Liver (tissue), 3 donors: ENCODE results near the gene IGF1.

Experiments used
- JUND ChIP-seq, 2 donors: IDR thresholded peaks; 2 replicates each; pipeline ENCODE4 v1.6.1; 2016; ENCODE audit warnings: antibody characterized with exemption in 2 of 2
- RXRA ChIP-seq, 2 donors: IDR thresholded peaks; 2 replicates each; pipeline ENCODE4 v1.6.1; 2017 to 2018; ENCODE audit warnings: antibody characterized with exemption in 2 of 2, mild to moderate bottlenecking in 1 of 2
- TF ChIP-seq, protein P1 (sequence below): fragments of 150-350 bp; IDR thresholded peaks from 2 replicates; pipeline ENCODE4 v1.5.1; 2017; ENCODE audit warnings: improper control_type of control experiment, low read depth, low read length; ENCODE audit not compliant: missing input control
- TF ChIP-seq, protein P2 (sequence below): IDR thresholded peaks from 2 replicates; pipeline ENCODE4 v1.6.1; 2016; ENCODE audit warnings: antibody characterized with exemption
- TF ChIP-seq, protein P3 (sequence below): IDR thresholded peaks from 2 replicates; pipeline ENCODE4 v1.6.1; 2016; ENCODE audit warnings: antibody characterized with exemption, mild to moderate bottlenecking
- donor health status: healthy.
- donor health status: healthy.

DNA sequence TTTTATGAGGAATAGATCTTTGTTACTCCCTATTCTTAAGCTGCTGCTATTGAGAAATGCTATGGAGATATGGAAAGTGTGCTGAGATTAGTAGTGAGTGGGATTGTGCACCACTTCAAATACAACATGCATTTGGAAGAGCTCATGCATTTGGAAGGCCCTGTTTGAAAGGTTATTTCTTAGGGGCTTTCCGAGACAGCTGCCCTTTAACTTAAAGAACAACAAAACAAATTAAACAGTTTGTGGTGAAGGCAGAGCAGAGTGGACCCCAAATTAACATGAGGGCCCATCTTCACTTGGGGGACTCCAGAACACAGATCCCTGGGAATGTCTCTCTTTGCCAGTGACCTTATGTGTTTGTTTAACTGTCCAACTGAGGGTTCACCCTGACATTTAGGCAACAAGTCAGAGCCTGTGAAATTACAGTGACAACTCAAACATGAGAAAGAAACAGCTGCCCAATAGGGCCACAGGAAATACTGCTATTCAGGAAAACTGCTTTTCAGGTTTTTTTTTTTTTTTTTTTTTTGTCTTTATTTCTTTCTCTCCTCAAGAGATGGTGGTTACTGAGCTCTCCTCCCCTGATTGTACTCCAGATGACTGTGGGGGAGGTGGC, 41.4 kb upstream of the IGF1 start:
- TF ChIP-seq JUND (IDR thresholded peaks at IDR 0.05): no peak
- TF ChIP-seq, protein P1, sequence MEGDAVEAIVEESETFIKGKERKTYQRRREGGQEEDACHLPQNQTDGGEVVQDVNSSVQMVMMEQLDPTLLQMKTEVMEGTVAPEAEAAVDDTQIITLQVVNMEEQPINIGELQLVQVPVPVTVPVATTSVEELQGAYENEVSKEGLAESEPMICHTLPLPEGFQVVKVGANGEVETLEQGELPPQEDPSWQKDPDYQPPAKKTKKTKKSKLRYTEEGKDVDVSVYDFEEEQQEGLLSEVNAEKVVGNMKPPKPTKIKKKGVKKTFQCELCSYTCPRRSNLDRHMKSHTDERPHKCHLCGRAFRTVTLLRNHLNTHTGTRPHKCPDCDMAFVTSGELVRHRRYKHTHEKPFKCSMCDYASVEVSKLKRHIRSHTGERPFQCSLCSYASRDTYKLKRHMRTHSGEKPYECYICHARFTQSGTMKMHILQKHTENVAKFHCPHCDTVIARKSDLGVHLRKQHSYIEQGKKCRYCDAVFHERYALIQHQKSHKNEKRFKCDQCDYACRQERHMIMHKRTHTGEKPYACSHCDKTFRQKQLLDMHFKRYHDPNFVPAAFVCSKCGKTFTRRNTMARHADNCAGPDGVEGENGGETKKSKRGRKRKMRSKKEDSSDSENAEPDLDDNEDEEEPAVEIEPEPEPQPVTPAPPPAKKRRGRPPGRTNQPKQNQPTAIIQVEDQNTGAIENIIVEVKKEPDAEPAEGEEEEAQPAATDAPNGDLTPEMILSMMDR: no peak
- TF ChIP-seq, protein P2, sequence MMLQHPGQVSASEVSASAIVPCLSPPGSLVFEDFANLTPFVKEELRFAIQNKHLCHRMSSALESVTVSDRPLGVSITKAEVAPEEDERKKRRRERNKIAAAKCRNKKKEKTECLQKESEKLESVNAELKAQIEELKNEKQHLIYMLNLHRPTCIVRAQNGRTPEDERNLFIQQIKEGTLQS: no peak
- TF ChIP-seq RXRA (IDR thresholded peaks at IDR 0.05): no peak
- TF ChIP-seq, protein P3, sequence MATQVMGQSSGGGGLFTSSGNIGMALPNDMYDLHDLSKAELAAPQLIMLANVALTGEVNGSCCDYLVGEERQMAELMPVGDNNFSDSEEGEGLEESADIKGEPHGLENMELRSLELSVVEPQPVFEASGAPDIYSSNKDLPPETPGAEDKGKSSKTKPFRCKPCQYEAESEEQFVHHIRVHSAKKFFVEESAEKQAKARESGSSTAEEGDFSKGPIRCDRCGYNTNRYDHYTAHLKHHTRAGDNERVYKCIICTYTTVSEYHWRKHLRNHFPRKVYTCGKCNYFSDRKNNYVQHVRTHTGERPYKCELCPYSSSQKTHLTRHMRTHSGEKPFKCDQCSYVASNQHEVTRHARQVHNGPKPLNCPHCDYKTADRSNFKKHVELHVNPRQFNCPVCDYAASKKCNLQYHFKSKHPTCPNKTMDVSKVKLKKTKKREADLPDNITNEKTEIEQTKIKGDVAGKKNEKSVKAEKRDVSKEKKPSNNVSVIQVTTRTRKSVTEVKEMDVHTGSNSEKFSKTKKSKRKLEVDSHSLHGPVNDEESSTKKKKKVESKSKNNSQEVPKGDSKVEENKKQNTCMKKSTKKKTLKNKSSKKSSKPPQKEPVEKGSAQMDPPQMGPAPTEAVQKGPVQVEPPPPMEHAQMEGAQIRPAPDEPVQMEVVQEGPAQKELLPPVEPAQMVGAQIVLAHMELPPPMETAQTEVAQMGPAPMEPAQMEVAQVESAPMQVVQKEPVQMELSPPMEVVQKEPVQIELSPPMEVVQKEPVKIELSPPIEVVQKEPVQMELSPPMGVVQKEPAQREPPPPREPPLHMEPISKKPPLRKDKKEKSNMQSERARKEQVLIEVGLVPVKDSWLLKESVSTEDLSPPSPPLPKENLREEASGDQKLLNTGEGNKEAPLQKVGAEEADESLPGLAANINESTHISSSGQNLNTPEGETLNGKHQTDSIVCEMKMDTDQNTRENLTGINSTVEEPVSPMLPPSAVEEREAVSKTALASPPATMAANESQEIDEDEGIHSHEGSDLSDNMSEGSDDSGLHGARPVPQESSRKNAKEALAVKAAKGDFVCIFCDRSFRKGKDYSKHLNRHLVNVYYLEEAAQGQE: no peak
